H1 (cell line): ENCODE measurements around the gene NOS2. TPM values are rescaled to one million over a fixed set of nuclear protein-coding genes. Genes with fewer than 3 reads are reported as not detected.

Source experiments
- ATF3 ChIP-seq: IDR thresholded peaks from 2 replicates; pipeline ENCODE4 v1.6.1; 2011; ENCODE audit warnings: low read depth, mild to moderate bottlenecking, low read length; ENCODE audit not compliant: insufficient read depth
- CBX8 ChIP-seq: fragments of 300-800, 300-1000 bp; sonication (generic); IDR thresholded peaks from 2 replicates; pipeline ENCODE4 v1.7.1; 2016; ENCODE audit warnings: low read depth, low read length, borderline replicate concordance
- CHD7 ChIP-seq: fragments of 300-600 bp; sonication (generic); IDR thresholded peaks from 2 replicates; pipeline ENCODE4 v1.7.1; 2012; ENCODE audit warnings: low read length, moderate library complexity, mild to moderate bottlenecking, inconsistent platforms; ENCODE audit not compliant: insufficient replicate concordance
- GTF2F1 ChIP-seq: IDR thresholded peaks from 2 replicates; pipeline ENCODE4 v1.6.1; 2012; ENCODE audit warnings: low read depth, low read length, improper control_type of control experiment, borderline replicate concordance
- ZNF274 ChIP-seq: IDR thresholded peaks from 2 replicates; pipeline ENCODE4 v1.7.0; 2012; ENCODE audit warnings: low read length, borderline replicate concordance; ENCODE audit errors: extremely low read depth
- polyA plus RNA-seq, 7 experiments: library from polyadenylated mRNA; depleted of rRNA in 3 of 7; stranded (reverse) in 5 of 7; unstranded in 2 of 7; fragments of >200 nt in 5 of 7; fragments of 200-250 nt in 2 of 7; gene quantifications; 1 replicate in 5 of 7; 2 replicates in 1 of 7; 4 replicates in 1 of 7; pipeline versions ENCODE4 v1.2.1 to v1.2.3, GENCODE V29; 2011 to 2013; ENCODE audit warnings: missing spikeins in 2 of 7, mixed read lengths in 2 of 7
- total RNA-seq: library from RNA; stranded (reverse); fragmentation: NEBNext Ultra II Directional; extraction: Animal tissue kit (Norgen Biotek cat#: 25700); gene quantifications from 2 replicates; pipeline ENCODE4 v1.2.1, GENCODE V29; 2021

Gene NOS2
- total and polyA plus RNA-seq, 2 of the 8 experiments (the other 6 are each of a cell fraction or from before 2014, with no cell fraction given), result 1.0 to 1.9 TPM

GRCh38 chr17:27746881-27747280, 53.4 kb downstream of the NOS2 start (continued):
- TF ChIP-seq CHD7 (no peak), CBX8 (no peak), GTF2F1 (no peak), ZNF274 (no peak), ATF3 (no peak)
- TF ChIP-seq, all 59 proteins: peak for 0
